IPS DF 4.7 (cell line): ENCODE results near the gene ANKRD11.

Source experiments
- DNase-seq: peaks from one replicate; pipeline ENCODE4 v3.0.0-alpha.2; 2013; ENCODE audit warnings: low spot score; ENCODE audit errors: extremely low read depth

Gene ANKRD11

GRCh38 chr16:89490439-89491237 lies at the start of gene ANKRD11:
ANKRD11 (minus strand) TSS chr16:89490561; CDS start chr16:89317019, 173,542 bp downstream.
- DNase-seq: peak; percentile 95

GRCh38 chr16:89538286-89538685 lies 47.9 kb upstream of the ANKRD11 start:
- DNase-seq: no peak

- DNase-seq: no peak
Measured at GRCh38 chr16:89537549-89537925, 47.2 kb upstream of the ANKRD11 start.

GRCh38 chr16:89536886-89537548 lies 46.7 kb upstream of the ANKRD11 start:
- DNase-seq: no peak

GRCh38 chr16:89536371-89536770 lies 46.0 kb upstream of the ANKRD11 start:
- DNase-seq: no peak

- DNase-seq: no peak
Measured at GRCh38 chr16:89534252-89534756, 43.9 kb upstream of the ANKRD11 start.

GRCh38 chr16:89531821-89532526 lies 41.6 kb upstream of the ANKRD11 start:
- DNase-seq: no peak

GRCh38 chr16:89530401-89531381 lies 40.3 kb upstream of the ANKRD11 start:
- DNase-seq: no peak

- no peak for DNase-seq
Measured at GRCh38 chr16:89529097-89529496, 38.7 kb upstream of the ANKRD11 start.

- no peak for DNase-seq
Measured at GRCh38 chr16:89525146-89525913, 35.0 kb upstream of the ANKRD11 start.

- DNase-seq: no peak
Measured at GRCh38 chr16:89523680-89524344, 33.5 kb upstream of the ANKRD11 start.

GRCh38 chr16:89522287-89522686 lies 31.9 kb upstream of the ANKRD11 start:
- no peak for DNase-seq

- no peak for DNase-seq
Measured at GRCh38 chr16:89519881-89520280, 29.5 kb upstream of the ANKRD11 start.

- DNase-seq: no peak
Measured at GRCh38 chr16:89517128-89517527, 26.8 kb upstream of the ANKRD11 start.

GRCh38 chr16:89512453-89512852 lies 22.1 kb upstream of the ANKRD11 start:
- DNase-seq: no peak

GRCh38 chr16:89511374-89511773 lies 21.0 kb upstream of the ANKRD11 start:
- no peak for DNase-seq

GRCh38 chr16:89510526-89510925 lies 20.2 kb upstream of the ANKRD11 start:
- no peak for DNase-seq

- DNase-seq: no peak
Measured at GRCh38 chr16:89507834-89508590, 17.7 kb upstream of the ANKRD11 start, which contains the start of gene SPG7. SPG7 (plus strand) TSS chr16:89508403; CDS start chr16:89508418, 15 bp downstream.
